HL-60 (cell line): Measurements from ENCODE around the gene ZNF439.
"Not testable (repeated sequence)": the region's sequence is repeated elsewhere in the genome, so short reads cannot be mapped to it uniquely, and the experiment has no call there.

Experiments used
- CTCF ChIP-seq: IDR thresholded peaks from one replicate; pipeline ENCODE4 v1.5.1; 2011; ENCODE audit warnings: low read length, control low read depth, inconsistent platforms; ENCODE audit not compliant: insufficient read depth
- POLR2AphosphoS5 ChIP-seq: IDR thresholded peaks from 2 replicates; pipeline ENCODE4 v1.6.1; 2012; ENCODE audit warnings: low read depth

DNA sequence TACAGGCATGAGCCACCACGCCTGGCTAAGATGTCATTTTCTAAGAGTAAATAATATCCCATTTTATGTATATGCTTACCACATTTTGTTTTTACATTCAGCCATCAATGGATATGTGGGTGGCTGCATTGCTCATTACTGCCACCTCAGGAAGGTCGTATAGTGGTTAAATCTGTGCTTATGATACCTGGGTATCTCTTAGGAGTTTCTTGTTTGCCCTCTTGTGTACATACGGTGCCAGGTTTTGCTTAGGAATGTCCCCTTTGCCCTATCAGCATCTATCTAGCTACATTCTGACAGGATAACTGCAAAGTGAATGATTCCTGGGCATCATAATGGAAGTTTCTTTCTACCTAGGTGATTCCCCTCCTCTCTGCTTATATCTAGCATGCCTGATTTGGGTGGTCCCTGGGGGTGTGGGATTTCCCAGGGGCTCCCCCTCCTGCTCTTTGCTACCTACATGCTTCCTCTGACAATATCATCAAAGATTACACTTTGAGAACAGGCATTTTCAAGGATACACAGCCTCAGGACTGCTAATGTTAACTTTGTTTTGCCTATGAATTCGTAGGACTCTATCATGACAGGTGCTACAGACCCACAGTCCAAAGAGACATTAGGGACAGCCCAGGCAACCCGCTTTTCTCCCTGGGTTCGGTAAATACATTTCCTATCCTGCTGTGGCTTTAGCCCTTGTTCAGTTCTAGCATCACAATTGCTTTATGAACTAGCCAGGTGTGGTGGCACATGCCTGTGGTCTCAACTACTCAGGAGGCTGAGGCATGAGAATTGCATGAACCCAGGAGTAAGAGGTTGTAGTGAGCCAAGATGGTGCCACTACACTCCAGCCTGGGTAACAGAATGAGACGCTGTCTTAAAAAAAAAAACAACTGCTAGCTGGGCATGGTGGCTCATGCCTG, 19.3 kb upstream of the ZNF439 start:
- not testable (repeated sequence) for TF ChIP-seq POLR2AphosphoS5, CTCF
